Cardiac muscle cell (in vitro differentiated cells and primary cell): ENCODE results near the gene CFAP61. TPM values are rescaled to one million over a fixed set of nuclear protein-coding genes. Genes with fewer than 3 reads are reported as not detected.

Experiments
- DNase-seq, 2 donors: peaks; one replicate each; pipeline versions ENCODE4 v3.0.0 to v3.0.0-alpha.2; 2010 to 2017; ENCODE audit warnings: low read depth in 1 of 2, low spot score in 1 of 2
- H3K27ac ChIP-seq: fragments of 200-600 bp; sonication (generic); 2 replicates; pipeline ENCODE4 v1.5.1; 2016
- H3K27me3 ChIP-seq: fragments of 200-600 bp; sonication (generic); 2 replicates; pipeline ENCODE4 v1.6.0; 2016; ENCODE audit warnings: control low read depth
- H3K36me3 ChIP-seq: fragments of 200-600 bp; sonication (generic); 2 replicates; pipeline ENCODE4 v1.5.1; 2016; ENCODE audit warnings: control low read depth
- H3K4me1 ChIP-seq: fragments of 200-600 bp; sonication (generic); 2 replicates; pipeline ENCODE4 v1.8.1; 2017; ENCODE audit warnings: low read depth, mild to moderate bottlenecking, mixed run types
- H3K4me3 ChIP-seq: fragments of 200-600 bp; sonication (generic); 2 replicates; pipeline ENCODE4 v1.5.1; 2016; ENCODE audit warnings: mild to moderate bottlenecking
- H3K9me3 ChIP-seq: fragments of 200-600 bp; sonication (generic); 2 replicates; pipeline ENCODE4 v1.5.1; 2017; ENCODE audit warnings: low read depth, mild to moderate bottlenecking, control low read depth
- CTCF ChIP-seq: IDR thresholded peaks from 2 replicates; pipeline ENCODE4 v1.5.1; 2012; ENCODE audit warnings: low read depth, mild to moderate bottlenecking, low read length
- polyA plus RNA-seq: library from polyadenylated mRNA; unstranded; fragments of >200 nt; fragmentation: Nextera tagmentation; extraction: Ambion mirVana; gene quantifications from 2 replicates; pipeline ENCODE4 v1.2.1, GENCODE V29; 2016
- total RNA-seq: library from RNA; depleted of rRNA; stranded (reverse); fragments of >200 nt; gene quantifications from 2 replicates; pipeline ENCODE4 v1.2.3, GENCODE V29; 2016

The CFAP61 gene
- total and polyA plus RNA-seq, 2 experiments from 2014 or later = 0.44 TPM; not detected in 1

GRCh38 chr20:20205141-20205861, 153.0 kb downstream of the CFAP61 start:
- TF ChIP-seq CTCF = no peak
- Histone ChIP-seq H3K27ac (no peak overlapping the region), H3K36me3 (no peaks in the 10 kb centered on the region), H3K9me3 (no peaks in the 10 kb centered on the region), H3K27me3 (no peaks in the 10 kb centered on the region), H3K4me3 (no peak overlapping the region), H3K4me1 (peaks cover 15% of the 10 kb centered on the region)
- DNase-seq = no peak

GRCh38 chr20:20205862-20206236, 153.5 kb downstream of the CFAP61 start:
- TF ChIP-seq CTCF = no peak
- no peaks in the 10 kb centered on the region for H3K9me3 ChIP-seq
- no peak for DNase-seq
- no peaks in the 10 kb centered on the region for H3K27me3 ChIP-seq
- H3K36me3 ChIP-seq = no peaks in the 10 kb centered on the region
- peaks cover 11% of the 10 kb centered on the region for H3K4me1 ChIP-seq
- H3K4me3 ChIP-seq = no peak overlapping the region
- H3K27ac ChIP-seq = no peak overlapping the region

GRCh38 chr20:20206788-20207187, 154.5 kb downstream of the CFAP61 start:
- no peak for TF ChIP-seq CTCF
- Histone ChIP-seq H3K36me3 (no peaks in the 10 kb centered on the region), H3K27ac (no peak overlapping the region), H3K9me3 (no peaks in the 10 kb centered on the region), H3K4me3 (no peak overlapping the region), H3K4me1 (peaks cover 11% of the 10 kb centered on the region), H3K27me3 (no peaks in the 10 kb centered on the region)
- no peak for DNase-seq

- Histone ChIP-seq H3K36me3 (no peaks in the 10 kb centered on the region), H3K4me1 (peaks cover 11% of the 10 kb centered on the region), H3K4me3 (no peak overlapping the region), H3K9me3 (no peaks in the 10 kb centered on the region), H3K27me3 (no peaks in the 10 kb centered on the region), H3K27ac (no peak overlapping the region)
- TF ChIP-seq CTCF = no peak
- peak in 1 of 2 donors; percentile 71 for DNase-seq
Observed at GRCh38 chr20:20207291-20207690, 155.0 kb downstream of the CFAP61 start.

- H3K4me1 ChIP-seq = peaks cover 11% of the 10 kb centered on the region
- H3K27me3 ChIP-seq = no peaks in the 10 kb centered on the region
- no peak overlapping the region for H3K27ac ChIP-seq
- no peaks in the 10 kb centered on the region for H3K9me3 ChIP-seq
- no peak for DNase-seq
- no peak overlapping the region for H3K4me3 ChIP-seq
- TF ChIP-seq CTCF = no peak
- H3K36me3 ChIP-seq = no peaks in the 10 kb centered on the region
Observed at GRCh38 chr20:20207872-20208271, 155.5 kb downstream of the CFAP61 start.
